Mesendoderm (in vitro differentiated cells): Measurements from ENCODE around the gene TADA2A.

Source experiments
- DNase-seq: peaks from one replicate; pipeline ENCODE4 v3.0.0; 2013
- H2AK5ac ChIP-seq: 2 replicates; pipeline ENCODE4 v1.6.1; 2013; ENCODE audit warnings: low read length, inconsistent platforms
- H2BK120ac ChIP-seq: 2 replicates; pipeline ENCODE4 v1.6.1; 2013; ENCODE audit warnings: low read depth, mild to moderate bottlenecking, low read length, moderate library complexity, mixed read lengths
- H2BK15ac ChIP-seq: replicated peaks from 2 replicates; pipeline ENCODE4 v1.6.1; 2013; ENCODE audit warnings: low read depth, mild to moderate bottlenecking, moderate library complexity
- H2BK5ac ChIP-seq: 2 replicates; pipeline ENCODE4 v1.6.1; 2013; ENCODE audit warnings: low read length, inconsistent platforms
- H3K18ac ChIP-seq: 2 replicates; pipeline ENCODE4 v1.6.1; 2013; ENCODE audit warnings: mild to moderate bottlenecking, low read length, mixed read lengths
- H3K23ac ChIP-seq: one replicate; pipeline ENCODE4 v1.6.1; 2013; ENCODE audit warnings: low read length
- H3K27ac ChIP-seq: 2 replicates; pipeline ENCODE4 v1.5.1; 2013; ENCODE audit warnings: low read depth, mild to moderate bottlenecking, inconsistent platforms, low read length, moderate library complexity
- H3K27me3 ChIP-seq: 2 replicates; pipeline ENCODE4 v1.6.1; 2013; ENCODE audit warnings: low read length, control low read depth, mild to moderate bottlenecking, inconsistent platforms; ENCODE audit not compliant: insufficient read depth, poor library complexity
- H3K36me3 ChIP-seq: 2 replicates; pipeline ENCODE4 v1.6.1; 2013; ENCODE audit warnings: low read length, inconsistent platforms; ENCODE audit not compliant: control insufficient read depth, insufficient read depth
- H3K4ac ChIP-seq: one replicate; pipeline ENCODE4 v1.6.1; 2013; ENCODE audit warnings: low read depth, mild to moderate bottlenecking, low read length, moderate library complexity
- H3K4me1 ChIP-seq: 2 replicates; pipeline ENCODE4 v1.6.1; 2013; ENCODE audit warnings: low read depth, low read length, inconsistent platforms; ENCODE audit not compliant: control insufficient read depth
- H3K4me2 ChIP-seq: 2 replicates; pipeline ENCODE4 v1.6.1; 2013; ENCODE audit warnings: low read length
- H3K4me3 ChIP-seq: 2 replicates; pipeline ENCODE4 v1.5.1; 2013; ENCODE audit warnings: mild to moderate bottlenecking, low read length
- H3K56ac ChIP-seq: one replicate; pipeline ENCODE4 v1.6.1; 2013; ENCODE audit warnings: low read length
- H3K79me1 ChIP-seq: 2 replicates; pipeline ENCODE4 v1.6.1; 2013; ENCODE audit warnings: low read length, inconsistent platforms
- H3K79me2 ChIP-seq: 2 replicates; pipeline ENCODE4 v1.6.1; 2013; ENCODE audit warnings: mild to moderate bottlenecking, low read length; ENCODE audit not compliant: control insufficient read depth, insufficient read depth
- H3K9ac ChIP-seq: 2 replicates; pipeline ENCODE4 v1.6.1; 2013; ENCODE audit warnings: low read length, inconsistent platforms
- H4K5ac ChIP-seq: one replicate; pipeline ENCODE4 v1.6.1; 2013; ENCODE audit warnings: low read length
- H4K8ac ChIP-seq: one replicate; pipeline ENCODE4 v1.6.1; 2013; ENCODE audit warnings: low read depth, mild to moderate bottlenecking, control low read depth, low read length, moderate library complexity
- WGBS: extraction: QIAGEN DNeasy Blood & Tissue Kit; methylation state at CpG from one replicate; pipeline ENCODE4 v1.1.7; 2013; ENCODE audit warnings: low lambda C conversion rate, missing lambda C conversion rate; ENCODE audit not compliant: insufficient coverage; ENCODE audit errors: extremely low coverage; 5-methylcytosine and 5-hydroxymethylcytosine counted together

TADA2A gene

DNA sequence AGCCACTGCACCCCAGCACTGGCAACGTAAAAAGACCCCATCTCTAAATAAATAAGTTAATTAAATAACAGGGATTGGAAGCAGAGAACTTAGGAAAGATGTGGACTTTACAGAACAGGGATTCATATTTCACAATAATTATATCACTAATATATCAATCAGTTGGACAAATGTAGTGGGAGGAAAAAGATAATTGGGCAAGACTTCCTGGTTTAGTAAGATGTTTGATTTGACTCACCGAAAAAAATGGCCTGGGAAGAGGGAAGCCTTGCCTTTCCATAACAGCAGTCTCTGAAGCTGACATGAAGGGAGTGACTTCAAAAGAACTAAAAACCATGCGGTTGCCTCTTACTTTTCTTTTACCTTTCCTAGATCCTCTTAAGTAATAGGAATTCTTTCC lies 46.1 kb upstream of the TADA2A start:
- peaks cover 25% of the 10 kb centered on the region for H3K79me2 ChIP-seq
- H3K4me1 ChIP-seq: peaks cover 7% of the 10 kb centered on the region
- H3K27me3 ChIP-seq: no peaks in the 10 kb centered on the region
- peak overlapping the region; percentile 51 for H3K56ac ChIP-seq
- H4K5ac ChIP-seq: no peak overlapping the region
- peak overlapping the region; percentile 89 for H2BK15ac ChIP-seq
- DNase-seq: no peak
- H3K9ac ChIP-seq: no peak overlapping the region
- peak overlapping the region; percentile 59 for H3K4ac ChIP-seq
- no peak overlapping the region for H2AK5ac ChIP-seq
- no peak overlapping the region for H2BK5ac ChIP-seq
- no peaks in the 10 kb centered on the region for H3K36me3 ChIP-seq
- H3K4me3 ChIP-seq: no peak overlapping the region
- H3K79me1 ChIP-seq: peaks cover 4% of the 10 kb centered on the region
- H4K8ac ChIP-seq: no peak overlapping the region
- H3K23ac ChIP-seq: no peak overlapping the region
- no peak overlapping the region for H3K27ac ChIP-seq
- H2BK120ac ChIP-seq: no peak overlapping the region
- no CpG with 5 or more reads among the region's 3 CpGs for WGBS
- H3K4me2 ChIP-seq: no peak overlapping the region
- no peak overlapping the region for H3K18ac ChIP-seq

DNA sequence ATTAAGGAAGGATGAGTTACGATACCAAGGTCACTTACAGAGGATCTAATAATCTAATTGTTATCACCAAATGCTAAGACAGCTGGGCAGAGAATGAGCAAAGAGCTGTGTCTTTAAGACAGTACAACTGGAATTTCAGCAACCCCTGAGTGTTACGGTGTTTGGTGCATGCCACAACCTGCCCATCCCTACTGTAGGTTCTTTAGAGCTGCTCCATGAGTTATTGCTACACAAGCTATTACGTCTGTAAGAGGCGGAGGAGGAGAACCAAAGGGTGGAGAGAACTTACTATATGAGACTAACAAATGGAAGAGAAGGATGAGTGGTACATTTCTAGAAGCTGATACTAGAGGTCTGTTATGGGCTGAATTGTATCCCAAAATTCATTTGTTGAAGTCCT lies 45.1 kb upstream of the TADA2A start:
- no peak overlapping the region for H3K56ac ChIP-seq
- peaks cover 7% of the 10 kb centered on the region for H3K4me1 ChIP-seq
- DNase-seq: no peak
- no peak overlapping the region for H3K9ac ChIP-seq
- no peaks in the 10 kb centered on the region for H3K27me3 ChIP-seq
- no peak overlapping the region for H3K27ac ChIP-seq
- no peak overlapping the region for H2AK5ac ChIP-seq
- H2BK120ac ChIP-seq: no peak overlapping the region
- H3K79me1 ChIP-seq: peaks cover 4% of the 10 kb centered on the region
- no CpG with 5 or more reads among the region's 4 CpGs for WGBS
- no peak overlapping the region for H2BK15ac ChIP-seq
- H3K4me2 ChIP-seq: no peak overlapping the region
- no peak overlapping the region for H3K4ac ChIP-seq
- peaks cover 20% of the 10 kb centered on the region for H3K79me2 ChIP-seq
- no peak overlapping the region for H3K4me3 ChIP-seq
- no peak overlapping the region for H4K8ac ChIP-seq
- H4K5ac ChIP-seq: no peak overlapping the region
- no peak overlapping the region for H3K18ac ChIP-seq
- H2BK5ac ChIP-seq: no peak overlapping the region
- no peak overlapping the region for H3K23ac ChIP-seq
- H3K36me3 ChIP-seq: no peaks in the 10 kb centered on the region

DNA sequence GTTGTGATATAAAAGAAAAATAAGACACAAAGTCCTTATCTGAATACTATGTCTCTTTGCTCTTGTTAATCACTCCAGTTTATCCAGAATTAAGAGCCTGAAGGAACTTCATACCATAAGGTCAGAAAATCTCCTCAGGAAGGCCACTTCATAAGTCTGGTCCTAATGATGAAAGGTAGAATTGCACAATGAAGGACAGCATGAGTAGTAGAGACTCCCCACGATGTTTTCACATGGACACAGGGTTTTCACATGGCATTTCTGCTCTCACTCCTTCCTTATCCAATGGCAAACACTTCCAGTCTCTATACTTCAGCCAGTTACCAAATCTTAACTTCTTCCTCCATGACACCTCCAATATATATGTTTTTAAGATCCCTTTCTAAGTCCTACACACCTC lies 41.1 kb upstream of the TADA2A start:
- no peak for DNase-seq
- H2BK120ac ChIP-seq: no peak overlapping the region
- no peak overlapping the region for H3K4ac ChIP-seq
- H2BK15ac ChIP-seq: no peak overlapping the region
- H3K27ac ChIP-seq: no peak overlapping the region
- H3K79me2 ChIP-seq: no peaks in the 10 kb centered on the region
- no peaks in the 10 kb centered on the region for H3K27me3 ChIP-seq
- no peak overlapping the region for H3K4me3 ChIP-seq
- H3K36me3 ChIP-seq: no peaks in the 10 kb centered on the region
- no peak overlapping the region for H3K9ac ChIP-seq
- no peak overlapping the region for H4K5ac ChIP-seq
- no peak overlapping the region for H3K23ac ChIP-seq
- H3K18ac ChIP-seq: no peak overlapping the region
- WGBS: no CpG with 5 or more reads among the region's 1 CpG
- H3K4me1 ChIP-seq: no peaks in the 10 kb centered on the region
- H4K8ac ChIP-seq: no peak overlapping the region
- no peaks in the 10 kb centered on the region for H3K79me1 ChIP-seq
- no peak overlapping the region for H2AK5ac ChIP-seq
- no peak overlapping the region for H3K4me2 ChIP-seq
- H2BK5ac ChIP-seq: no peak overlapping the region
- no peak overlapping the region for H3K56ac ChIP-seq

DNA sequence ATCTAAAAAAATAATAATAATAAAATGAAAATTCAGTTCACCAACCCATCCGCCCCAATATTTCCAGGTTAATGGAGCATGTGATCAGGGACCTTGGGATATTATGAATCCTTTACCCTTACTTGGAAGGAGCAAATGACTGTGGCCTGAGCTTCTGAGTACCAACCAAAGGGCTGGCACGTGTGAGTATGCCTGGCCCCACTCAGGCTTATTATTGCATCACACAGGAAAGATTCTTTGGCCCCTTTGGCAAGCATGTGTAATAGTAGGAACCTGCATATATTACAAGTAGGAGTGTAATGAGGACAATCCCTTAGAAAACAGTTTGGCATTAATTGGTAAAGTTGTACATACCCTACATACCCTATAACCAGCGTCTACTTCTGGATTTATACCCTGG lies 38.1 kb upstream of the TADA2A start:
- no peak overlapping the region for H4K5ac ChIP-seq

GRCh38 chr17:37373530-37374159 lies 33.0 kb upstream of the TADA2A start:
- H3K79me1 ChIP-seq: no peaks in the 10 kb centered on the region
- no peak overlapping the region for H3K4ac ChIP-seq
- no CpG with 5 or more reads among the region's 4 CpGs for WGBS
- no peaks in the 10 kb centered on the region for H3K4me1 ChIP-seq
- H3K56ac ChIP-seq: peak overlapping the region; percentile 1
- no peak overlapping the region for H2BK5ac ChIP-seq
- H3K27ac ChIP-seq: no peak overlapping the region
- no peaks in the 10 kb centered on the region for H3K27me3 ChIP-seq
- H3K4me3 ChIP-seq: no peak overlapping the region
- no peak overlapping the region for H2AK5ac ChIP-seq
- H2BK120ac ChIP-seq: no peak overlapping the region
- no peaks in the 10 kb centered on the region for H3K79me2 ChIP-seq
- H3K9ac ChIP-seq: no peak overlapping the region
- H3K36me3 ChIP-seq: no peaks in the 10 kb centered on the region
- no peak overlapping the region for H4K5ac ChIP-seq
- DNase-seq: peak; percentile 93
- no peak overlapping the region for H4K8ac ChIP-seq
- no peak overlapping the region for H2BK15ac ChIP-seq
- H3K18ac ChIP-seq: no peak overlapping the region
- no peak overlapping the region for H3K4me2 ChIP-seq
- H3K23ac ChIP-seq: no peak overlapping the region

More for the DNA sequence above, 38.1 kb upstream of the TADA2A start:
- no peak overlapping the region for H3K4me3 ChIP-seq
- no peak overlapping the region for H2BK15ac ChIP-seq
- no peak overlapping the region for H4K8ac ChIP-seq
- H3K79me2 ChIP-seq: no peaks in the 10 kb centered on the region
- no peak overlapping the region for H3K27ac ChIP-seq
- no peaks in the 10 kb centered on the region for H3K27me3 ChIP-seq
- no peaks in the 10 kb centered on the region for H3K79me1 ChIP-seq
- WGBS: no CpG with 5 or more reads among the region's 3 CpGs
- H3K56ac ChIP-seq: no peak overlapping the region
- H3K4ac ChIP-seq: no peak overlapping the region
- H3K23ac ChIP-seq: no peak overlapping the region
- no peak overlapping the region for H3K9ac ChIP-seq
- H3K4me2 ChIP-seq: no peak overlapping the region
- no peaks in the 10 kb centered on the region for H3K36me3 ChIP-seq
- H3K18ac ChIP-seq: no peak overlapping the region
- no peak overlapping the region for H2AK5ac ChIP-seq
- no peak overlapping the region for H2BK5ac ChIP-seq
- H3K4me1 ChIP-seq: no peaks in the 10 kb centered on the region
- no peak for DNase-seq
- no peak overlapping the region for H2BK120ac ChIP-seq

GRCh38 chr17:37375706-37376105 lies 31.0 kb upstream of the TADA2A start, which contains the start of gene C17orf78:
Gene C17orf78, plus strand, starts transcription at chr17:37375985. Its CDS starts 108 bp downstream, at chr17:37376093.
- Histone ChIP-seq H3K27me3 (no peaks in the 10 kb centered on the region), H3K56ac (no peak within 1 kb of the TSS), H4K5ac (no peak within 1 kb of the TSS), H3K4me3 (no peak within 1 kb of the TSS), H2BK5ac (no peak within 1 kb of the TSS), H3K27ac (no peak within 1 kb of the TSS), H3K4me2 (no peak within 1 kb of the TSS), H2AK5ac (no peak within 1 kb of the TSS), H3K23ac (no peak within 1 kb of the TSS), H3K18ac (no peak within 1 kb of the TSS), H2BK15ac (no peak within 1 kb of the TSS), H3K36me3 (no peaks in the 10 kb centered on the region), H3K4ac (no peak within 1 kb of the TSS), H4K8ac (no peak within 1 kb of the TSS), H3K4me1 (no peaks in the 10 kb centered on the region), H3K9ac (no peak within 1 kb of the TSS), H2BK120ac (no peak within 1 kb of the TSS), H3K79me1 (no peaks in the 10 kb centered on the region), H3K79me2 (no peaks in the 10 kb centered on the region)
- WGBS: no CpG with 5 or more reads among the region's 7 CpGs
- DNase-seq: no peak
